ENCODE results near the gene AKAP17A. TPM values are rescaled to one million over a fixed set of nuclear protein-coding genes. Genes with fewer than 3 reads are reported as not detected.
A peak's percentile ranks its signal among the peaks of the same experiment; 100 is the strongest.
"Not testable (repeated sequence)": the region's sequence is repeated elsewhere in the genome, so short reads cannot be mapped to it uniquely, and the experiment has no call there.

AKAP17A gene
- total RNA-seq, 2 donors from 2014 or later = 42.2 to 50.9 TPM

GRCh38 chrX:1614927-1615326, 23.5 kb downstream of the AKAP17A start, which contains the start of gene ASMT:
Gene ASMT, plus strand, starts transcription at chrX:1615059. Its CDS starts 141 bp downstream, at chrX:1615200.
- H3K36me3 Mint-ChIP-seq (ENCODE audit: low read depth) = no peaks in the 10 kb centered on the region
- no peaks in the 10 kb centered on the region for H3K9me3 Mint-ChIP-seq
- peak; percentile 66 for DNase-seq
- H3K4me3 Mint-ChIP-seq = no peak within 1 kb of the TSS
- Histone ChIP-seq H3K27me3 (ENCODE audit: control insufficient read depth, insufficient read depth, low read length, poor library complexity, severe bottlenecking) (no peaks in the 10 kb centered on the region), H3K4me1 (ENCODE audit: control insufficient read depth, insufficient read depth, low read length) (no peaks in the 10 kb centered on the region), H3K9me3 (ENCODE audit: control insufficient read depth, low read length) (no peaks in the 10 kb centered on the region), H3K27ac (ENCODE audit: low read depth, low read length) (no peak within 1 kb of the TSS), H3K4me3 (ENCODE audit: low read length) (no peak within 1 kb of the TSS), H3K36me3 (ENCODE audit: control insufficient read depth, insufficient read depth, low read length) (no peaks in the 10 kb centered on the region), H3K9ac (ENCODE audit: extremely low read depth, low read length, poor library complexity, severe bottlenecking) (no peak within 1 kb of the TSS)
- peak; percentile 30 for TF ChIP-seq CTCF (conservative IDR thresholded peaks at IDR 0.05)
- 82 to 87% methylated on average over 17 of the region's 17 CpGs for WGBS, 2 experiments (ENCODE audit: insufficient coverage in 1 of 2, insufficient read length in 1 of 2)
- peaks cover 15% of the 10 kb centered on the region for H3K27me3 Mint-ChIP-seq (ENCODE audit: insufficient read depth)
- no peak within 1 kb of the TSS for H3K27ac Mint-ChIP-seq
- peaks cover 9% of the 10 kb centered on the region for H3K4me1 Mint-ChIP-seq

- no peak for TF ChIP-seq CTCF (conservative IDR thresholded peaks at IDR 0.05)
- peaks cover 9% of the 10 kb centered on the region for H3K4me1 Mint-ChIP-seq
- H3K4me3 ChIP-seq (ENCODE audit: low read length) = no peak overlapping the region
- 40 to 45% methylated on average over 4 of the region's 4 CpGs for WGBS, 2 experiments (ENCODE audit: insufficient coverage in 1 of 2, insufficient read length in 1 of 2)
- peak; percentile 96 for DNase-seq
- H3K9ac ChIP-seq (ENCODE audit: extremely low read depth, low read length, poor library complexity, severe bottlenecking) = no peak overlapping the region
- H3K36me3 Mint-ChIP-seq (ENCODE audit: low read depth) = no peaks in the 10 kb centered on the region
- H3K4me1 ChIP-seq (ENCODE audit: control insufficient read depth, insufficient read depth, low read length) = no peaks in the 10 kb centered on the region
- H3K9me3 ChIP-seq (ENCODE audit: control insufficient read depth, low read length) = no peaks in the 10 kb centered on the region
- H3K36me3 ChIP-seq (ENCODE audit: control insufficient read depth, insufficient read depth, low read length) = no peaks in the 10 kb centered on the region
- no peaks in the 10 kb centered on the region for H3K27me3 ChIP-seq (ENCODE audit: control insufficient read depth, insufficient read depth, low read length, poor library complexity, severe bottlenecking)
- H3K27ac ChIP-seq (ENCODE audit: low read depth, low read length) = no peak overlapping the region
- H3K27ac Mint-ChIP-seq = peak overlapping the region; percentile 62
- no peak overlapping the region for H3K4me3 Mint-ChIP-seq
- peaks cover 16% of the 10 kb centered on the region for H3K27me3 Mint-ChIP-seq (ENCODE audit: insufficient read depth)
- no peaks in the 10 kb centered on the region for H3K9me3 Mint-ChIP-seq
These were observed 27.3 kb downstream of the AKAP17A start for GRCh38 chrX:1618689-1619088.

- Mint-ChIP-seq H3K9me3 (peaks cover 4% of the 10 kb centered on the region), H3K27me3 (ENCODE audit: insufficient read depth) (peaks cover 13% of the 10 kb centered on the region), H3K36me3 (ENCODE audit: low read depth) (no peaks in the 10 kb centered on the region), H3K4me1 (peaks cover 4% of the 10 kb centered on the region), H3K27ac (no peak overlapping the region), H3K4me3 (no peak overlapping the region)
- no peak for TF ChIP-seq CTCF (conservative IDR thresholded peaks at IDR 0.05)
- no peak overlapping the region for H3K4me3 ChIP-seq (ENCODE audit: low read length)
- H3K9me3 ChIP-seq (ENCODE audit: control insufficient read depth, low read length) = no peaks in the 10 kb centered on the region
- no peak for DNase-seq
- no peaks in the 10 kb centered on the region for H3K4me1 ChIP-seq (ENCODE audit: control insufficient read depth, insufficient read depth, low read length)
- H3K27me3 ChIP-seq (ENCODE audit: control insufficient read depth, insufficient read depth, low read length, poor library complexity, severe bottlenecking) = no peaks in the 10 kb centered on the region
- WGBS, 2 experiments (ENCODE audit: insufficient coverage in 1 of 2, insufficient read length in 1 of 2) = 95% methylated on average over 21 of the region's 21 CpGs
- no peak overlapping the region for H3K9ac ChIP-seq (ENCODE audit: extremely low read depth, low read length, poor library complexity, severe bottlenecking)
- no peaks in the 10 kb centered on the region for H3K36me3 ChIP-seq (ENCODE audit: control insufficient read depth, insufficient read depth, low read length)
- H3K27ac ChIP-seq (ENCODE audit: low read depth, low read length) = no peak overlapping the region
These were observed 32.3 kb downstream of the AKAP17A start for GRCh38 chrX:1623691-1624090.

- H3K36me3 Mint-ChIP-seq (ENCODE audit: low read depth); H3K4me3 Mint-ChIP-seq; H3K27me3 ChIP-seq (ENCODE audit: control insufficient read depth, insufficient read depth, low read length, poor library complexity, severe bottlenecking); H3K4me3 ChIP-seq (ENCODE audit: low read length); H3K9me3 ChIP-seq (ENCODE audit: control insufficient read depth, low read length); H3K36me3 ChIP-seq (ENCODE audit: control insufficient read depth, insufficient read depth, low read length); H3K27ac ChIP-seq (ENCODE audit: low read depth, low read length); H3K4me1 Mint-ChIP-seq; H3K27ac Mint-ChIP-seq; H3K9me3 Mint-ChIP-seq; H3K4me1 ChIP-seq (ENCODE audit: control insufficient read depth, insufficient read depth, low read length); DNase-seq; H3K9ac ChIP-seq (ENCODE audit: extremely low read depth, low read length, poor library complexity, severe bottlenecking): not testable (repeated sequence)
- peaks cover 18% of the 10 kb centered on the region for H3K27me3 Mint-ChIP-seq (ENCODE audit: insufficient read depth)
- 92 to 93% methylated on average over 8 to 14 of the region's 14 CpGs for WGBS, 2 experiments (ENCODE audit: insufficient coverage in 1 of 2, insufficient read length in 1 of 2)
These were observed 32.9 kb downstream of the AKAP17A start for GRCh38 chrX:1624158-1624860.

- not testable (repeated sequence) for H3K4me3 ChIP-seq (ENCODE audit: low read length); H3K27ac Mint-ChIP-seq; H3K27ac ChIP-seq (ENCODE audit: low read depth, low read length); H3K4me1 Mint-ChIP-seq; H3K27me3 ChIP-seq (ENCODE audit: control insufficient read depth, insufficient read depth, low read length, poor library complexity, severe bottlenecking); H3K9ac ChIP-seq (ENCODE audit: extremely low read depth, low read length, poor library complexity, severe bottlenecking); H3K9me3 ChIP-seq (ENCODE audit: control insufficient read depth, low read length); H3K36me3 Mint-ChIP-seq (ENCODE audit: low read depth); DNase-seq; H3K4me1 ChIP-seq (ENCODE audit: control insufficient read depth, insufficient read depth, low read length); H3K36me3 ChIP-seq (ENCODE audit: control insufficient read depth, insufficient read depth, low read length); H3K4me3 Mint-ChIP-seq; H3K9me3 Mint-ChIP-seq
- peaks cover 22% of the 10 kb centered on the region for H3K27me3 Mint-ChIP-seq (ENCODE audit: insufficient read depth)
- WGBS, 2 experiments (ENCODE audit: insufficient coverage in 1 of 2, insufficient read length in 1 of 2) = 97 to 100% methylated on average over 5 to 6 of the region's 7 CpGs
These were observed 33.4 kb downstream of the AKAP17A start for GRCh38 chrX:1624861-1625215.

All from endodermal cell (in vitro differentiated cells).